GM18526 (cell line): ENCODE measurements around the gene NGEF.

Experiments used
- POLR2A ChIP-seq: IDR thresholded peaks from 3 replicates; pipeline ENCODE4 v1.6.1; 2011; ENCODE audit not compliant: insufficient read length; ENCODE audit errors: extremely low read depth

Gene NGEF

DNA sequence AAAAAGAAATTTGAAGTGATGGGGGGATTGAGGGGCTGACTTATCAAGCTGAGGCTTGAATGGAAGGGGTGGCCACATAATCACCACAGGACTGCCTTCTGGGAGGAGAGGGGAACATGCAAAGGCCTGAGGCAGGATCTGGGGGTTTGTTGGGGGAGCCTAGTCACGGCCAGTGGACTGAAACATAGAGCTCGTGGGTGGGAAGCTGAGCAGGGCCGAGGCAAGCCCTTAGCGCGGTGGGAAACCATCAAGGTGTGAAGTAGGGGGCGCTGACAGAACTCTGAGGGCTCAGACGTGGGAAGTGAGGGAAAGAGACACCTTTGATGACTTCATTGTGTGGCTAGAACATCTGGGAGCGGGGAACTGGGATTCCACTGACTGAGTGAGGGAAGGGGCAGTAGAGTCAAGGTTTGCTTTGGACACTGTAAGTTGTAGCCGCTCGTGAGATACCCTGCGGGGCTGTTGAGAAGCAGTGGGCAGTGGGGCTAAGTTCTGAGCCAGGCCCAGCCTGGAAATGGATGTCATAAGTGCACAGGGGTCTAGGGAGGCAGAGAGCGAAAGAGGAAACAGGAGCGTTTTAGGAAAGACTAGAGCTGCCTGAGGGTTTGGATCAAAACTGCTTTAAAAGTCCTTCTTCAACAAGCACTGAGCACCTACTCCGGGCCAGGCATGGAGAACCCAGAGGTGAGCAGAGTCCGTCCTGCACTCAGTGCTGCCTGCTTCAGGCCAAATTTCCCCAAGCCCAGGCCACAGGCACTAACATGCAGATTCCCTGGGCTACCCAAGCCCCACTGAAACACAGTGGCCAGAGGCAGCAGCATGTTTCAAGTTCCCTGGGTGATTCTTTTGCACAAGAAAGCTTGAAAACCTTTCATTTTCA lies 143.7 kb downstream of the NGEF start:
- TF ChIP-seq POLR2A: no peak

DNA sequence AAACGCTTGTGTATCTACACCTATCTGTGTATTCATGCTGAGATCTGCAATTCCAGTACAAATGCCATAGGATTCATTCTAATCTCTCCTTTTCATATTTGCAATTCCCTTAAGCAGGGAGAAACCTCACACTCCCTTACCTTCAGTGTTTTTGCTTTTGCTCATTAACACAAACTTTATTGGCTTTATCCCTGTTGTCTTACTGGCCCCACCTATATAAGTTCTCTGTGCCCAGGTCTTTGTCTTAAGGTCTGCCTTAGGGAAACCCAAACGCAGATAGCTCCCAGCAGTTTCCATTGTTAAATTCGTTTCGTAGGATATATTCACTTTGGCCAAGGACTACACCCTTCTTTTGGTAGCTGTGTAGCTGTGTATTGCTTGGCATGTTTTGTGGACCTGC lies 147.0 kb downstream of the NGEF start:
- TF ChIP-seq POLR2A: no peak

DNA sequence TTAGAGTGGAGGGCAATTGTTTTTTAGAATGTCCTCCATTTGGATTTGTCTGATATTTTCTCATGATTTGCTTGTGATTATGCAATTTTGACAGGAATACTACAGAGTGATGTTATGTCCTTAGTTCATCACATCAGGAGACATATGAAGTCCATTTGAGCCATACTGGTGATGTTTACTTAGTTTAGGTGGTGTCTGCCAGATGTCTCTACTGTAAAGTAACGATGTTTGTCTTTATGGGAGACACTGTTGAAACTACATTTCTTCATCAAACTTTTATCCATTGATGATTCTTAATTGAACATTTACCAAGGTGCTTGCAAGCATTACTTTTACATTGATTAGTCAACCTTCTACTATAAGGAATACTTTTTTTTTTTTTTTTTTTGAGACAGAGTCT lies 147.9 kb downstream of the NGEF start:
- TF ChIP-seq POLR2A: no peak

DNA sequence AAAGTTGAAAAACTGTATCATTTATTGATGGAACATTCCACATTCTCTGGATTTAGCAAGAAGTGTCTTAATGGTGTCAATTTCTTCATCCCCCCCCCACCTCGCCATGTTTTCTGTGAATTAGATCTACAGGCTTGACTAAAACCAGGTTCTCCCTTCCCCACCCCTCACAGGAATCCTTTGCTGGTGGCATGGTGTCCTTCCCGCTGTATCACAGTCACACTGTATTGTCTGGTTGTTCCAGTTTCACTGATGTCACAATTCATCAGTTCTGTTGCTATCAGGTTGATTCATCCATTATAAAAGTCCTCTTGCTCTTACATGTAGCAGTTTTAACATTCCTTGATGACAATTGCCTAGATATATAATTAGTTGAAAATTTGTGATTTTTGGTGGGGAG lies 149.1 kb downstream of the NGEF start:
- TF ChIP-seq POLR2A: no peak

DNA sequence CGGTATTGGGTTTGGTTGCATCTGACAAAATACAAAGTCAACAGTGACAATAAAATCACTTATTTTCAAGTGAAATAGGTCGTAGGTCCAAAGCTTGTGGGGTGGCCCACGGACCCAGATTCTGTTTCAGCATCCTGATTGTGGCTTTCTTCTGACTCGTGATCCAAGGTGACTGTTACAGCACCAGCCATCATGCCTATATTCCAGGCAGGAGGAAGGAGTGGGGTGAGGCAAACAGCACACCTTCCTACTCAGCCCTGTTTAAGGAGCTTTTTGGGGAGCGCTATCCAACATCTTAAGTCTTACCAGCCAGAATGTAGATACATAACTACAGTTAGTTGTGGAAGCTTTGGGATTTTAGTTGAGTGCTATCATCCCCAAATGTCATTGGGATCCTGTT lies 151.7 kb downstream of the NGEF start:
- TF ChIP-seq POLR2A: no peak

DNA sequence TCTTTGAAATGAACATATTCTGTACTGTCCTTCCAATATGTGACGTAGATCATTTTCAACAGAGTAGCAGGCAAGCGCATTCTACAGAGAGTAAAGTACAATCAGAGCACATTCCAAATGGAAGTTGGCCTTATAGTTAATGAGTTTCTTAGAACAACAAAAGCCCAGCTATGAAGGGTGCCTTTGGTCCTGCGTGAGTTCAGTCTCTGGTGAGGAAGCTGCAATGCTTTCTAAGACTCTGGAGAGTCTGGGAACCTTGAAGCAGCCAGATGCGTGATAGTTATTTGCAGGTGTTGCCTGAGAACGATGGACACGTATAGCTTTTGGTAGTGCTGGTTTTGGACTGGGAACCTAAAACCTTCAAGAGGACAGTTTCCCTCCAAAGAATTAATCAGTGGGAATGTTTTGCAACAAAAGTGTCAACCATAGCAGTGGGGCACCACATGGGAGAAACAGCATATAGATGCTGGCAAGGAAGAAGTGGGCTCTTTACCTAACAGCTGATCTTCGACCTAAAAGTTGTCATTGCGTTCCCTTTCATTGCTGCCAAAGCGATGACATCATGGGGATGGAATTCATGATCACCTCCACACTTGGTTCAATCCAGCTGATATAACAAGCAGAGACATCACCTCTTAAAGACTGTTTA lies 152.3 kb downstream of the NGEF start:
- TF ChIP-seq POLR2A: no peak

DNA sequence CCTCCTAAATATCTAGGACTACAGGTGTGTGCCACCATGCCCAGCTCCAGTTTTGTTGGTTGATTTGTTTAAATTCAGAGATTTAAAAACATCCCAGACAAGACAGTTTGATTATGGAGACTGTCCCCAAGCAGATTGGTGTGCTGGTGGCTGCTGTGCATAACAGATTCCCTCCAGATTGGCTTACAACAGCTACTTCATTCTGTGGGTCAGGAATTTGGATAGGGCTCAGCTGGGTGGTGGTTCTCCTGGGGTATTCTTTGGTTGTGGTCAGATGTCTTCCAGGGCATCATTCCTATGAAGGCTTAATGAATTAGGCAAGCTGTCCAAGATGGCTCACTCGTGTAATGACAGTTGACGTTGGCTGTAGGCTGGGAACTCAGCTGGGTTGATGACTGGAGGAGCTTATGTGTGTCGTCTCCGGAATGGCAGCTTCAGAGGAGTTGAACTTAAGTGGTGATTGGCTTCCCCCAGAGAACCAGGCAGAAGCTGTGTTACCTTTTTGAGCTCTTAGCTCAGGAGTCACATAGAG lies 153.6 kb downstream of the NGEF start:
- no peak for TF ChIP-seq POLR2A

DNA sequence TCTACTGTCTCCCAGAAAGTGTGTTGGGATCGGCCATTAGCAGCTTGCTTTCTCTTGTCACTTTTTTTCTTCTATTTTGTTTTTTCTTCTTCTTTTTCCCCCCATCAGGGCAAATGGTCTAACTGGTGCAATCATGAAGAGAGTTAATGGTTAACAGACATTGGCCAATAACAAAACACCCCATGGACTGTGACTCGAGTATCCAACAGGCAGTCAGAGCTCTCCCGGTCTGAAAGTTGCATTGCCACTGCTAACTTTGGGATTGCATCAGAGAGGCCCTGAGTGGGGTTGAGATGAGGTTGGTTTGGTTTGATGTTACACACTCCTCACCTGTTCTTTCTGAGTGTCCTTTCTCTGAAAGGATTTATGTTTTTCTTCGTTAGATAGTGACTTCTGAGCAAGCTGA lies 155.9 kb downstream of the NGEF start:
- no peak for TF ChIP-seq POLR2A

DNA sequence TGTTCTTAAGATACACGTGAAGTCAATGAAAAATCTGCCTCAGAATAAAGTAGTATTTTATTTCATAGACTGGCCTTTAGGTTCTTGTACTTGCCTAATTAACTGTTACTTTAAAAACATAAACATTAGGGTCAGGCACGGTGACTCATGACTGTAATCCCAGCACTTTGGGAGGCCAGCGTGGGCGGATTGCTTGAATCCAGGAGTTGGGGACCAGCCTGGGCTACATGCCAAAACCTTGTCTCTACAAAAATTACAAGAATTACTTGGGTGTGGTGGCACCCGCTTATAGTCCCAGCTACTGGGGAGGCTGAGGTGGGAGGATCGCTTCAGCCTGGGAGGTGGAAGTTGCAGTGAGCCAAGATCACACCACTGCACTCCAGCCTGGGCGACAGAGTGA lies 159.0 kb downstream of the NGEF start:
- TF ChIP-seq POLR2A: no peak

DNA sequence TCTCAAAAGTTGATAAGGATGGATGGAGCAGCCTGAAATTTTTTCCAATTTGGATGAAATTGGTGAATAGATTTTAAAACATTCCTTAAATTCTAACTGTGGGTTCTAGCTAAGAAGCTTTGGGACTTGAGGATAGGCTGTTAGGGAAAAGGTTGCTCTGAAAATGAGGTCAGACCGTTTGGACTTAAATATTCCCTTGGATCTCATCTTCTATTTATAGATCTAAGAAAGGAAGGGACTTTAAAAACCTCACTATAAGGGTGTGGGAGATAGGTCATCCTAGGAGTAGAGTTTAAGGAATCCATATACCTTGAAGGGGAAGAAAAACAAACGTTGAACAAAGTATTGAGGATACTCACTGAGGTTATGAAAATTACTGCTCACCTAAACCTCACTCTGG lies 160.4 kb downstream of the NGEF start:
- TF ChIP-seq POLR2A: no peak

DNA sequence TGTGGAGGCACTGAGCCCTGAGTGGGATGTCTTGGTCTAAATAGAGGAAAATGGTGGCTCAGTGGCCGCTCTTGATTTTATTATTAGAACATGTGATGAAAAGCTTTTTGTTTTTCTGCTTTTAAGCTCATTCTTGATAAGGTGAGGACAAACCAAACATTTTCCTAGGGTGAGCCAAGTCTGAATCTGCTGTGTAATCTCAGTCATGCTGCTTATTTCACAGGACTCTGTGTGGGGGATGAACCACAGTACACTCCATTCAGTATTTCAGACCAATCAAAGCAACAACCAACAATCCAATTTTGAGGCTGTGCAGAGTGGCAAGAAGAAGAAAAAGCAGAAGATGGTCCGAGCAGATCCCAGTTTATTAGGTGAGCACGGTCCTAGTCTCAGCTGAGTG lies 163.0 kb downstream of the NGEF start:
- TF ChIP-seq POLR2A: no peak

DNA sequence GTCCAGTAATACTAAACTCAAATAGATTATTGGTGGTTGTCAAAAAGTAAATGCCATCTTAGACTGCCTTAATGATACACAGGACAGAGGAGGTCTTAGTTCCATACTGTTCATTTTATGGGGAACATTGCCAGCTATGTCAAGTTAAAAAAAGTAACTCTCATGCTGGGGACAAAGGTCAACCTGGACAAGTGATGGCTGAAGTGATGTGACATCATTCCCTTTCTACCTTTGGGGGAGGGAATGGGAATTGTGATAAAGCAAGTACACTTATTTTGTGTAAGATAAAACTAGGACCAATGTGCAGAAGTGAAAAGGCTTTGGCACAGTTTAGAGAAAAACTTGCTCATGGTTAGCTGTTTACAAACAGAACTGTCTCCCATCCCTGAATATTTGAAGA lies 167.0 kb downstream of the NGEF start:
- no peak for TF ChIP-seq POLR2A

DNA sequence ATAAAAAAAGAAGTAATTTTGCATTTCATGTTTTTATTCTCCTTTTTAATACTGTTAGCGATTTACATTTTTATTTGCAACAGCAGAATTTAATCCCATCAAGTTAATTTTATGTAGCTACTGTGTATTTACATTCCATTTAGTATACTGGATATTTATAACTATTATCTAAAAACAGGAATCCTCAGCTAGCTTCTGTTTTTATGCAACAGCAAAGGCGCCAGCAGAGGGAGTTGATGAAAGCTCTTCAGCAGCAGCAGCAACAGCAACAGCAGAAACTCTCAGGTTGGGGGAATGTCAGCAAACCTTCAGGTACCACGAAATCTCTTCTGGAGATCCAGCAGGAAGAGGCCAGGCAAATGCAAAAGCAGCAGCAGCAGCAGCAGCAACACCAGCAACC lies 169.2 kb downstream of the NGEF start:
- no peak for TF ChIP-seq POLR2A

DNA sequence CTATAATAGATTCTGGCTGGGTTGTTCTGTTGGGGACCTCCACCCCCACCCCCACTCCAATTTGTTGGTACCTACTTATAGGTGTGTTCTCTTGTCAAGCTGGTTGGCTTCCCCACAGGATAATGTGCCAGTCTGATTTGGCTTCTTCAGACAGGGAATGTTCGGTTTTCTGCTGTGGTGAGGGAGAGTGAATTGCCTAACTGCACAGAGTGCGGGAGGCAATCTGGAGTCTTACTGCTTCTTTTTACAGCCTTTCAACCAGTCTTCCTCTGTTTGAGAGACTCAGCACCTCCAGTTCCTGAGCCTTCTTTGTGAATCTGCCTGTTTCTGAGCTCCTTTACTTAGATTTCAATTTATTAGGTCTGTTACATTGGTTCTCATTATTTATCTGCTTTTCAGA lies 170.4 kb downstream of the NGEF start:
- TF ChIP-seq POLR2A: no peak

DNA sequence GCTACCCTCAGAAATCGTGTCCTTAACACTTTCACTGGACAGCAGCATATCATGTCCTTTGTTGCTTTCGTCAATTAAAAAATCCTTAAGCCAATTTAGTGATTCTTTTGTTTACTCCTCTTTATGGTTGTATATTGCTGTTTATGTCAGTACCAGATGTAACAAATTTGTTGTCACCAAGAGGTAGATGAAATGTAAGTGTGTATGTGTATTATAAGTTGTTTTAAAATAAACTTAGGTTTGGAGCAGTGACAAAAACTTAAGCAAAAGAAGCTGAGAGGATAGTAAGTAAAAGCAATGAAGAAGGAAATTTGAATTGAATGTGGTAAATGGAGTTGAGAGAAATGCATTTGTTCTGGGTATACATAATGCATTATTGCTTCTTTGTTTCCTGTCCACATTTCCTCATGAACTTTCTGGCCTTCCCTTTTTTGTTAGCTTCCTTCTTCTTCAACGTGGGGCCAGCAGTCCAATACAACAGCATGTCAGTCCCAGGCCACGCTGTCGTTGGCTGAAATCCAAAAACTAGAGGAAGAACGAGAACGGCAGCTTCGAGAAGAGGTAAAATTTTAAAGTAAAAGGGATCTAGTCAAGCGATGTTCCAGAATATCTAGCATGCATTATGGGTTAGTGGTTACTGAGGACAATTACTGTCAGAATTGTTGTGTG lies 173.5 kb downstream of the NGEF start:
- TF ChIP-seq POLR2A: no peak

DNA sequence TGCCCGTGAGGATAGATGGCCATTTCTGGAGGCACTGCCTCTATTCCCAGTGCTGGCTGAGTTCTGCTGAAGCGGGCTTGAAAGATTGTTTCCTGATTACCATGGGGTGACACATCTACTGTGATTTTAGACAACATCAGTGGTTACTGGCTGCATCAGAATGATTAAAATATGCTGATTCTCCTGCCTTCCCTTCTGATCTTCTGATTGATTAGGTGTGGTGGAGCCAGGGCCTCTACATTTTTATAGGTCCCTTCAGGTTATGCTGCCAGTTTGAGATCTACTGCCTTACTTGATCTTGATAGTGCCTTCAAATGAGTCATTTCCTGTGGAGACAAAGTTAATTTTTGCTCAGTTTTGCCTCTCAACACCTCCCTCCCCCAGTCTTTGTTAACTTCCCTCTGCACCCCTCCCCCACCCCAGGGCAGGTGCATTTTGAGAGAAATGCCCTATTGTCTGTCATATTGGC lies 174.6 kb downstream of the NGEF start:
- TF ChIP-seq POLR2A: no peak

DNA sequence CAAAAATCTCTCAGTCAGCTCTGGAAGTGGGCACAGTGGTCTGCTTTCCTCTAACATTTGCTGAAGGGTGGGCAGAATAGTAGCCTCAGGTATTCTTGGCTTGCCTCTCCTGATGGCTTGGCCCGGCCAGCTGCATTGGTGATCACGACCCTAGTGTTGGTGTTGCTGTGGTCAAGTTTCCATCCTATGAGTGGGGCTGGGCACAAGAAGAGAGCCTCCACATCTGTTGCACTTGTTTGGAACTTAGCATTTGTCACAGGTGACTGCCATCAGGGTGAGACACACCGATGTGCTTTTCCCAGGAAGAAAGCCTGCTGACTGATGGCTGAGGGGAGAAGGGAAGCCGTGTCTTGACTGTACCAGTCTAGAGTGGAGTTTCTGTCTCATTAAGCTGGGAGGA lies 176.1 kb downstream of the NGEF start:
- no peak for TF ChIP-seq POLR2A
